Measurements from ENCODE around the gene CYP19A1.

DNA sequence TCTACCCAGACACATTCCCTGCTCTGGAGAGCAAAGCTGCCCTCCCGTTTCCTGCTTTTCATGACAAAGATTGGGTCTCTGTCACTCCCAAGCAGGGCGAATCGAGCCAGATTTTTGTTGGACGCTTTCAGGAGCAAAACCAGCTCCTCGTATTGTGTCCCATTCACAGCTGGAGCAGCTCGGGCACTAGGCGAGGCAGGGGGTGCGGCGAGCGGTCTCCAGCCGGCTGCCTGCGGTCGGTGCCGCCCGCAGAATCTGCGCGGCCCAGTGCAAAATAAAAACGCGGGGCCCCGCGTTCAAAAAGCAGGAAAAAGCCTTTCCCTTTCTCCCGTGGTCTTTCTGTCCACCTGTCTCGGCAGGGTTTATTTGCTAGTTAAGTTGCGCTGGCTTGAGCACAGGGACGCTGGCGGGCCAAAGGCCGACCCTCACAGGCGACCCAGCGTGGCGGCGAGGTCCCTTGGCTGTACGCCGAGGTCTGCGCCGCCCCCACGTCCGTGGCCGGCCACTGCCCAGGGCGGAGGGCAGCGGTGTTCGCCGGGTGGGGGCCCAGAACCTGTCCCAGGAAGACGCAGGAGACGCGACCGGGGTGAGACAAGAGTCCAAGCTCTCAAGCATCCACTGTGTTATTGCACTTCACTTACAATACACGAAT lies 71.2 kb downstream of the CYP19A1 start:
- TF ChIP-seq ZNF558 (tag by site-specific recombination; IDR thresholded peaks at IDR 0.05), result no peak
- no peak for TF ChIP-seq CTCF (tag by site-specific recombination; IDR thresholded peaks at IDR 0.05)
- TF ChIP-seq EGR2 (tag by site-specific recombination; IDR thresholded peaks at IDR 0.05; ENCODE audit: low read depth), result no peak
- TF ChIP-seq ZNF138 (tag by site-specific recombination; IDR thresholded peaks at IDR 0.05; ENCODE audit: borderline replicate concordance), result no peak
- TF ChIP-seq ZNF530 (tag by site-specific recombination; IDR thresholded peaks at IDR 0.05; ENCODE audit: low read depth), result no peak
